ENCODE results near the gene ZNF165.
"Not testable (repeated sequence)": the region's sequence is repeated elsewhere in the genome, so short reads cannot be mapped to it uniquely, and the experiment has no call there.

ZNF165 gene

DNA sequence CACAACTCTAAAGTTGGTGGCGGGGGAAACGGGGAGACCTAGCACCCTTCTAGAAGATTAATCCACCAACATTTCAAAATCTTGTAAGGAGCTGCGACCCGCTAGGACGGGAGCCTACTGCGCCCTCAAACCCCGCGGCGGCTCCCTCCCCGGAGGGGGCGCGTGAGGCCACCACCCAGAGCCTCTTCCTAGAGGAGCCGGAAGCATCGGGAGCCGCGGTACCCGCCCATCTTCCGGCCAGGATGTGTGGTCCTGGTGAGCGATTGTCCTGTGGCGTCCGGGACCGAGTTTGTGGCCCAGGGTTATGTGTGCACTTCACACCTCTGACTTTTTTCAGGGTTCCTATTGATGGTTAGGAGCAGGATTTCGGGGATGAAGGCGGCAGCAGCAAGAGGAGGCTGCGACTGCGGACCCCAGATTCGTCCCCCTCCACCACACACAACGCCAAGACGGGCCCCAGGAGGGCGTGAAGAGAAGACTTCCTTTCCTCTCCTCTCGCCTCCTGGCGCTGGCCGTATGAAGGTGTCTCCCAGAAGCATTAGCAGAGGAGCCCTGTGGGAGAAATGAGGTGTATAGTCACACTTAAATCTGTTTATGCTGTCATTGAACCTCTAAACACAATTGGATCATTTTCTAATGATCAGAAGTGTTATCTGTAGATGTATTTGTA is 10.7 kb downstream of the ZNF165 start:
- H3K4me3 ChIP-seq (ENCODE audit: low read depth in 1 of 2, low read length in 2 of 2) = peak overlapping the region in 1 of 2 donors; percentile 49

GRCh38 chr6:28102222-28102621 is 21.9 kb downstream of the ZNF165 start:
- H3K4me3 ChIP-seq (ENCODE audit: low read depth in 1 of 2, low read length in 2 of 2); H3K4me1 ChIP-seq (ENCODE audit: insufficient read depth, low read length); H3K27ac ChIP-seq (ENCODE audit: low read depth, low read length); H3K9ac ChIP-seq (ENCODE audit: low read length); H3K9me3 ChIP-seq (ENCODE audit: low read length); H3K36me3 ChIP-seq (ENCODE audit: insufficient read depth, low read length); H3K27me3 ChIP-seq (ENCODE audit: control insufficient read depth in 1 of 2, insufficient read depth in 2 of 2, low read length in 2 of 2): not testable (repeated sequence)

More for the DNA sequence above, 10.7 kb downstream of the ZNF165 start:
- H3K9me3 ChIP-seq (ENCODE audit: low read length) = no peaks in the 10 kb centered on the region
- no peaks in the 10 kb centered on the region for H3K4me1 ChIP-seq (ENCODE audit: insufficient read depth, low read length)
- no peaks in the 10 kb centered on the region for H3K36me3 ChIP-seq (ENCODE audit: insufficient read depth, low read length)
- no peaks in the 10 kb centered on the region for H3K27me3 ChIP-seq (ENCODE audit: control insufficient read depth in 1 of 2, insufficient read depth in 2 of 2, low read length in 2 of 2)
- no peak overlapping the region for H3K27ac ChIP-seq (ENCODE audit: low read depth, low read length)
- no peak overlapping the region for H3K9ac ChIP-seq (ENCODE audit: low read length)

GRCh38 chr6:28102699-28103098 is 22.3 kb downstream of the ZNF165 start:
- H3K36me3 ChIP-seq (ENCODE audit: insufficient read depth, low read length); H3K27me3 ChIP-seq (ENCODE audit: control insufficient read depth in 1 of 2, insufficient read depth in 2 of 2, low read length in 2 of 2); H3K9me3 ChIP-seq (ENCODE audit: low read length); H3K4me3 ChIP-seq (ENCODE audit: low read depth in 1 of 2, low read length in 2 of 2); H3K4me1 ChIP-seq (ENCODE audit: insufficient read depth, low read length); H3K9ac ChIP-seq (ENCODE audit: low read length); H3K27ac ChIP-seq (ENCODE audit: low read depth, low read length): not testable (repeated sequence)

DNA sequence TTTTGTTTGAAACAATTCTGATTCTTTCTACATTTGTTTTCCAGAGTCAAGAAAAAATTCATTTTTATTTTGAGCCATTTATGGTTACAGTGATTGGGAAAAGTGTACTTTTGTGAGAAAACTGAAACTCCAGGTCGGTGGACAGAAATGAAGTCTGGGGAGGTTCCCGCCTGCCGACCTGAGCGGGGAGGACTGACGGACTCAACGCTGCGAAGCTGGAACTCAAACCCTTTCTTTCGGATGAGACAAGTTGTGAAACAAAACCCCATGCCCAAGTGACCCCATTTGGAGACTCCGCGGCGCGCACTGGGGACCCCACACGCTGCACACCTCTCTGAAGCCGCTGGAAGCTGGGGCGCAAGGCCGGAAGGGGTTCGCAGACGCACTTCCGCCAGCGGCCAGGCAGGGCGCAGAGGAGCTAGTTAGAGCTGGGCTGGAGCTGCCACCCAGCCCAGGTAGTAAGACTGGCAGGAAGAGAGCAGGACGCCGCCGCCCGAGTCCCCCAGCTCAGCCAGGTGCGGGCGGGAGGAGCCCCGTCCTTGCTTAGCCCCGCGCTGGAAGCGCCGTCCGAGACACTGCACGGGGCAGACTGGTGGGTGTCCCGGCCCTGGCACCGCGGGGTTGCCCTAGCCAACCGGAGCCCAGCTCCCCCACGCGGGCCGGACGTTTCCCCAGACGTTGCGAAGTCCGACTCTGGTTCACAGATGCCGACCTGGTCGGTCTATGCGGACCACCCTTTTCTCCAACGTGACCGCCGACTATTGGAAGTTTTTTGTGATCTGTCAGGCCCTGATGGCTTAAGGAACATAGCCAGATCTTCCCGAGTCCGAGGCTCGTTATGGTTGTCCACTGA is 24.2 kb downstream of the ZNF165 start:
- Histone ChIP-seq H3K9me3 (ENCODE audit: low read length) (no peaks in the 10 kb centered on the region), H3K4me3 (ENCODE audit: low read depth in 1 of 2, low read length in 2 of 2) (peak overlapping the region; percentile 62 to 69), H3K9ac (ENCODE audit: low read length) (peak overlapping the region; percentile 36), H3K36me3 (ENCODE audit: insufficient read depth, low read length) (no peaks in the 10 kb centered on the region), H3K27me3 (ENCODE audit: control insufficient read depth in 1 of 2, insufficient read depth in 2 of 2, low read length in 2 of 2) (no peaks in the 10 kb centered on the region), H3K27ac (ENCODE audit: low read depth, low read length) (peak overlapping the region; percentile 78), H3K4me1 (ENCODE audit: insufficient read depth, low read length) (peaks cover 5% of the 10 kb centered on the region)

- Histone ChIP-seq H3K9ac (ENCODE audit: low read length) (peak overlapping the region; percentile 36), H3K9me3 (ENCODE audit: low read length) (no peaks in the 10 kb centered on the region), H3K4me3 (ENCODE audit: low read depth in 1 of 2, low read length in 2 of 2) (peak overlapping the region; percentile 62 to 69), H3K36me3 (ENCODE audit: insufficient read depth, low read length) (no peaks in the 10 kb centered on the region), H3K4me1 (ENCODE audit: insufficient read depth, low read length) (peaks cover 5% of the 10 kb centered on the region), H3K27ac (ENCODE audit: low read depth, low read length) (peak overlapping the region; percentile 78), H3K27me3 (ENCODE audit: control insufficient read depth in 1 of 2, insufficient read depth in 2 of 2, low read length in 2 of 2) (no peaks in the 10 kb centered on the region)
Observed at GRCh38 chr6:28105245-28105639, 24.9 kb downstream of the ZNF165 start.

GRCh38 chr6:28107506-28107905 is 27.1 kb downstream of the ZNF165 start:
- no peak overlapping the region for H3K27ac ChIP-seq (ENCODE audit: low read depth, low read length)
- no peak overlapping the region for H3K4me3 ChIP-seq (ENCODE audit: low read depth in 1 of 2, low read length in 2 of 2)
- H3K9ac ChIP-seq (ENCODE audit: low read length) = no peak overlapping the region
- H3K27me3 ChIP-seq (ENCODE audit: control insufficient read depth in 1 of 2, insufficient read depth in 2 of 2, low read length in 2 of 2) = no peaks in the 10 kb centered on the region
- no peaks in the 10 kb centered on the region for H3K36me3 ChIP-seq (ENCODE audit: insufficient read depth, low read length)
- peaks cover 5% of the 10 kb centered on the region for H3K4me1 ChIP-seq (ENCODE audit: insufficient read depth, low read length)
- no peaks in the 10 kb centered on the region for H3K9me3 ChIP-seq (ENCODE audit: low read length)

DNA sequence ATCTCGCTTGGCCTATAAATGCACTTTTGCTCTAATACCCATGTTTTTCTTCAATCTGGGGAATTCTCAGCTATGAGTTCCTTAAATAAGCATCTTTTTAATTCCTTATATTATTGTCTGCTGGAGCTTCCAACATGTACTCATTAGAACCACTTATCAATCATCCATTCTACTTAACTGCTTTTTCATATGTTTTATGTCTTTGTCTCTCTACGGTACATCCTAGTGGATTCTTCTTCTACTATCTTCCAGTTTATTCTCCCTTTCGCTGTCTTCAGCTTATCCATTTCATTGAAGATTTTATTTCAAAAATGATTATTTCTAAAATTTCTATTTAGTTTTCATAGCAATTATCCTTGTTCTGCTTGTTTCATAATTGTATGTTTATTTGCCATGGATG is 31.6 kb downstream of the ZNF165 start:
- Histone ChIP-seq H3K9me3 (ENCODE audit: low read length) (no peaks in the 10 kb centered on the region), H3K4me1 (ENCODE audit: insufficient read depth, low read length) (no peaks in the 10 kb centered on the region), H3K4me3 (ENCODE audit: low read depth in 1 of 2, low read length in 2 of 2) (no peak overlapping the region), H3K36me3 (ENCODE audit: insufficient read depth, low read length) (peaks cover 12% of the 10 kb centered on the region), H3K27ac (ENCODE audit: low read depth, low read length) (no peak overlapping the region), H3K27me3 (ENCODE audit: control insufficient read depth in 1 of 2, insufficient read depth in 2 of 2, low read length in 2 of 2) (no peaks in the 10 kb centered on the region), H3K9ac (ENCODE audit: low read length) (no peak overlapping the region)

DNA sequence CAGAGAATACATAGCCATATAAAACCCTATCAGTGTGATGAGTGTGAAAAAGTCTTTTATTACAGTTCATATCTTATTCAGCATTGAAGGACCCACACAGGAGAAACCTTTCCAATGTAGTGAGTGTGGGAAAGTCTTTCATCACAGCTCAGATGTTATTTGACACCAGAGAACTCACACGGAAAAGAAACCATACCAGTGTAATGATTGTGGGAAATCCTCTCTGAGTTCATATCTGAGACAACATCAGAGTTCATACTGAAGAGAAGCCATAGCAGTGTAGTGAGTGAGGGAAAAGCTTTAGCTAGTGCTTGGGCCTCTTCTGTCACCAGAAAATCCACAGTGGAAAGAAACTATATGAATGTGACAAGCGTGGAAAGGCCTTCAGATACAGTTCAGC is 35.4 kb downstream of the ZNF165 start:
- Histone ChIP-seq H3K4me3 (ENCODE audit: low read depth in 1 of 2, low read length in 2 of 2) (no peak overlapping the region), H3K27me3 (ENCODE audit: control insufficient read depth in 1 of 2, insufficient read depth in 2 of 2, low read length in 2 of 2) (no peaks in the 10 kb centered on the region), H3K9ac (ENCODE audit: low read length) (no peak overlapping the region), H3K4me1 (ENCODE audit: insufficient read depth, low read length) (no peaks in the 10 kb centered on the region), H3K9me3 (ENCODE audit: low read length) (no peaks in the 10 kb centered on the region), H3K27ac (ENCODE audit: low read depth, low read length) (no peak overlapping the region), H3K36me3 (ENCODE audit: insufficient read depth, low read length) (peaks cover 32% of the 10 kb centered on the region)

GRCh38 chr6:28117386-28118050 is 37.1 kb downstream of the ZNF165 start:
- H3K9ac ChIP-seq (ENCODE audit: low read length) = no peak overlapping the region
- no peaks in the 10 kb centered on the region for H3K4me1 ChIP-seq (ENCODE audit: insufficient read depth, low read length)
- H3K27ac ChIP-seq (ENCODE audit: low read depth, low read length) = no peak overlapping the region
- no peaks in the 10 kb centered on the region for H3K27me3 ChIP-seq (ENCODE audit: control insufficient read depth in 1 of 2, insufficient read depth in 2 of 2, low read length in 2 of 2)
- H3K4me3 ChIP-seq (ENCODE audit: low read depth in 1 of 2, low read length in 2 of 2) = no peak overlapping the region
- H3K36me3 ChIP-seq (ENCODE audit: insufficient read depth, low read length) = peaks cover 32% of the 10 kb centered on the region
- no peaks in the 10 kb centered on the region for H3K9me3 ChIP-seq (ENCODE audit: low read length)

DNA sequence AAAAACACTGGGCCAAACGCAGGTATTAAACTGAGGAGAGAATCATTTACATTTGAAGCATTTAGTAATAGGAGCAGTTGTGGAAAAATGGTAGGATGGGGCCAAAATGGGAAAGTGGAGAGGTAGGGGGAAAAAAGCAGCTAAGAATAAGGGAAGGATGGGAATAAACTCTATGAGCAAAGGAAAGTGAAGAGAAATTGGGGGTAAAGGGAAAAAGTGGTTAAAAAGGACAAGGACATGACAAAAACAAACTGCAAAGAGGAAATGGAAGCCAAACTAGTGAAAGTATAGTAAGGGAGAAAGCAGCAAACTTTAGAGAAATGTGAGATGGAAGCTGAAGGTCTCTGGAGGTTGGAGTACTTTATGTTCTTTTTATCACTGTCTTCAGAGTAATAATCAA is 37.8 kb downstream of the ZNF165 start:
- no peaks in the 10 kb centered on the region for H3K9me3 ChIP-seq (ENCODE audit: low read length)
- H3K4me1 ChIP-seq (ENCODE audit: insufficient read depth, low read length) = no peaks in the 10 kb centered on the region
- H3K9ac ChIP-seq (ENCODE audit: low read length) = no peak overlapping the region
- peaks cover 32% of the 10 kb centered on the region for H3K36me3 ChIP-seq (ENCODE audit: insufficient read depth, low read length)
- no peak overlapping the region for H3K27ac ChIP-seq (ENCODE audit: low read depth, low read length)
- no peaks in the 10 kb centered on the region for H3K27me3 ChIP-seq (ENCODE audit: control insufficient read depth in 1 of 2, insufficient read depth in 2 of 2, low read length in 2 of 2)
- H3K4me3 ChIP-seq (ENCODE audit: low read depth in 1 of 2, low read length in 2 of 2) = no peak overlapping the region

DNA sequence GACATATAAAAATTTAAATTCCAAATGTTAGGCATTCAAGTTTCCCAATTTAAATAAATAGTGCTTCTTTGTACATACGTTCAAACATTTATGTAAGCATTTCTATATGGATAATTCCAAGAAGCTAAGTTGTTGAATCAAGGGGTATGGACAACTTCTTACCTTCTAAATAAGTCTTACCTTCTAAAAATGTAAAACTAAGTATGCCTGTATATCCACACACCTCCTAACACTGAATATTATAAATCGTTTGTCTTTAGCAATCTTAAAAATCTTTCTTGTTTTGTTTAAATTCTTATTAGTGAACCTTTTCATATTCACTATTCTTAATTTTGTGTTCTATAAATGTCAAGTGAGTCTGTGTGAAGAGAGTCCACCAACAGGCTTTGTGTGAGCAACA is 41.5 kb downstream of the ZNF165 start:
- Histone ChIP-seq H3K36me3 (ENCODE audit: insufficient read depth, low read length) (peaks cover 30% of the 10 kb centered on the region), H3K27me3 (ENCODE audit: control insufficient read depth in 1 of 2, insufficient read depth in 2 of 2, low read length in 2 of 2) (no peaks in the 10 kb centered on the region), H3K4me3 (ENCODE audit: low read depth in 1 of 2, low read length in 2 of 2) (no peak overlapping the region), H3K4me1 (ENCODE audit: insufficient read depth, low read length) (peaks cover 13% of the 10 kb centered on the region), H3K9ac (ENCODE audit: low read length) (no peak overlapping the region), H3K9me3 (ENCODE audit: low read length) (no peaks in the 10 kb centered on the region), H3K27ac (ENCODE audit: low read depth, low read length) (no peak overlapping the region)
